Activated CD4-positive, CD25-positive, alpha-beta regulatory T cell treated with anti-CD3 and anti-CD28 coated beads, Interleukin-2, amount 50 U/mL, for 24 hours (primary cell): ENCODE measurements around the gene LDB3.

Experiments used
- ATAC-seq, 2 donors: fragments of 150-1000 bp; cut with Tn5 transposase; one replicate each; pipeline ENCODE4 v1.10.0; 2021; ENCODE audit warnings: mild to moderate bottlenecking in 1 of 2, moderate library complexity in 1 of 2

Gene LDB3

GRCh38 chr10:86768412-86769062 is 100.2 kb downstream of the LDB3 start:
- ATAC-seq: no peak

- ATAC-seq: no peak
Observed at GRCh38 chr10:86769991-86770390, 101.7 kb downstream of the LDB3 start.

GRCh38 chr10:86770412-86770960 is 102.2 kb downstream of the LDB3 start:
- no peak for ATAC-seq

GRCh38 chr10:86773498-86773897 is 105.2 kb downstream of the LDB3 start:
- ATAC-seq: no peak

- ATAC-seq: no peak
Observed at GRCh38 chr10:86775056-86775869, 107.0 kb downstream of the LDB3 start.

- no peak for ATAC-seq
Observed at GRCh38 chr10:86775870-86776180, 107.5 kb downstream of the LDB3 start.

- no peak for ATAC-seq
Observed at GRCh38 chr10:86779220-86780017, 111.1 kb downstream of the LDB3 start.

GRCh38 chr10:86782701-86783418 is 114.5 kb downstream of the LDB3 start:
- ATAC-seq: no peak

GRCh38 chr10:86785037-86785436 is 116.7 kb downstream of the LDB3 start:
- ATAC-seq: no peak
